ENCODE data around the gene ANKRD13D.
"Not testable (repeated sequence)": the region's sequence is repeated elsewhere in the genome, so short reads cannot be mapped to it uniquely, and the experiment has no call there.

ANKRD13D gene

DNA sequence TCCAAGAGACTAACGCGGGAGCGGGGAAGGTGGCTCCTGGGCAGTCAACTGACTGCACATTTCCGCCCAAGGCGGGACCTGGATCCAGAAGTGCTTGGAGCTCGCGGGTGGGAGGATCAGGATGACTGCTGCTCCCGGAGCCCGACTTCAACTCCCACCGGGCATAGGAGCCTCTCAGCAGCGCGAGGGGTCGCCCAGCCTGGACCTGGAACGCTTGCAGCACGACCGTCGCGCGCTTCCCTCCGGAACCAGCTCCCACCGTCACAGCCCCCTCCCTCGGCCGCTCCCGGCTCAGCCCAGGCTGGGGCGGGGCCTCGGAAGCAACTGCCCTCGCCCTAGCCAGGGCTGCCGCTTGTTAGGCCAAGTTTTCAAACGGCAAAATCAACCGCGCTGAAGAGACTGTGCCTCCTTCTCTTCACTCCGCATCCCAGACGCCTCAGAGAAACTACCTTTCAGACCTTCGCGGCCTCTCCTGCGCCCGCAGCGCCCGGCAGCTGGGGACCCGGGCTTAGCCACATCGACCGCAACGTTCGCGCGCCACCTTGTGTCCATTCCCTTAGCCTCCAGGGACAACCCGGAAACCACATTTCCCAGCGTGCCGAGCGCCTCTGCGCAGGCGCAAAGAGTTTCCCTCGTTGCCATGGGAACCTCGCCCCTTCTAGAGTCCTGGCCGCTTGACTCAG is 28.2 kb downstream of the ANKRD13D start:
- Histone ChIP-seq H3K36me3 (ENCODE audit: insufficient read depth, low read length) (no peaks in the 10 kb centered on the region), H3K9ac (ENCODE audit: low read length) (peak overlapping the region; percentile 85), H3K9me2 (ENCODE audit: low read depth, low read length) (no peaks in the 10 kb centered on the region), H3K4me1 (ENCODE audit: insufficient read depth, low read length, severe bottlenecking) (peaks cover 22% of the 10 kb centered on the region), H4K20me1 (ENCODE audit: insufficient read depth, low read length) (no peaks in the 10 kb centered on the region), H3K79me2 (ENCODE audit: insufficient read depth, low read length) (no peaks in the 10 kb centered on the region), H3K27me3 (ENCODE audit: insufficient read depth, low read length) (no peaks in the 10 kb centered on the region), H3K4me2 (ENCODE audit: low read length) (peak overlapping the region; percentile 94), H3K27ac (ENCODE audit: low read depth, low read length, poor library complexity, severe bottlenecking) (peak overlapping the region; percentile 83), H3K4me3 (ENCODE audit: low read depth, low read length, poor library complexity, severe bottlenecking) (peak overlapping the region; percentile 89), H3F3A (ENCODE audit: insufficient read depth, low read length) (no peaks in the 10 kb centered on the region), H2AFZ (ENCODE audit: low read length) (peak overlapping the region; percentile 30), H3K9me3 (ENCODE audit: low read length) (no peaks in the 10 kb centered on the region)
- TF ChIP-seq EZH2 (IDR thresholded peaks at IDR 0.05; ENCODE audit: borderline replicate concordance, low read length), result no peak
- TF ChIP-seq, protein P1, sequence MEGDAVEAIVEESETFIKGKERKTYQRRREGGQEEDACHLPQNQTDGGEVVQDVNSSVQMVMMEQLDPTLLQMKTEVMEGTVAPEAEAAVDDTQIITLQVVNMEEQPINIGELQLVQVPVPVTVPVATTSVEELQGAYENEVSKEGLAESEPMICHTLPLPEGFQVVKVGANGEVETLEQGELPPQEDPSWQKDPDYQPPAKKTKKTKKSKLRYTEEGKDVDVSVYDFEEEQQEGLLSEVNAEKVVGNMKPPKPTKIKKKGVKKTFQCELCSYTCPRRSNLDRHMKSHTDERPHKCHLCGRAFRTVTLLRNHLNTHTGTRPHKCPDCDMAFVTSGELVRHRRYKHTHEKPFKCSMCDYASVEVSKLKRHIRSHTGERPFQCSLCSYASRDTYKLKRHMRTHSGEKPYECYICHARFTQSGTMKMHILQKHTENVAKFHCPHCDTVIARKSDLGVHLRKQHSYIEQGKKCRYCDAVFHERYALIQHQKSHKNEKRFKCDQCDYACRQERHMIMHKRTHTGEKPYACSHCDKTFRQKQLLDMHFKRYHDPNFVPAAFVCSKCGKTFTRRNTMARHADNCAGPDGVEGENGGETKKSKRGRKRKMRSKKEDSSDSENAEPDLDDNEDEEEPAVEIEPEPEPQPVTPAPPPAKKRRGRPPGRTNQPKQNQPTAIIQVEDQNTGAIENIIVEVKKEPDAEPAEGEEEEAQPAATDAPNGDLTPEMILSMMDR (IDR thresholded peaks at IDR 0.05; ENCODE audit: low read length), result peak; percentile 94

DNA sequence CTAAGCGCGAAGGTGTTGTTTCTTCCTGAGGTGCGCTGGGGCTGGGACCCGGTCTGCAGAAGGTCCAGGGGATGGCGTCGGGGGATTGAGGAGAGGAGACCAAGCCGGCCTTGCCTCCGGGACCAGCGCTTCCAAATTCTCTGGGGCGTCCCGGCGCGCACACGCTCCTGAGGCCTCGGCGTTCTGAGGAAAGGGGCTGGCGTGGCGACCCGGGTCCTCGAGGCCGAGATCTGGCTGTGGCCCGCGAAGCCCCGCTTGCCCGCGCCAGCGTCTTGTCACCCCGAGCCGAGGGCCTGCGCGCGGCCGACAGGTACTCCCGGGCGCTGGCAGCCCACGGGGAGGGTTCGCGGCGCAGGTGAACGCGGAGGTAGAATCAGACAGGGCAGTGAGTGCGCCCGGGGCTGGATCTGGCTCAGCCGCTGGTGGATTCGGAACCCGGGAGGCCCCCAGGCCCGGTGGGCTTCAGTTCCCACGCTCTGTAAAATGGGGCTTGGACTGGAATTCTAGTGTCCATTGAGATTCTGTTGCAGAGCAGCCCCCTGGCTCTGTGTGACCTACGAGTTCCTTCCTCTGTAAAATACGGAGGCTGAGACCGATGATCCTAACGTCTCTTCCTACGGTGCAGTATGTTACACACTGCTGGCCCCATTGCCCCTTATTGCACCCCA is 28.9 kb downstream of the ANKRD13D start:
- H3K4me1 ChIP-seq (ENCODE audit: insufficient read depth, low read length, severe bottlenecking), result peaks cover 16% of the 10 kb centered on the region
- no peaks in the 10 kb centered on the region for H3K79me2 ChIP-seq (ENCODE audit: insufficient read depth, low read length)
- H3K9me2 ChIP-seq (ENCODE audit: low read depth, low read length), result no peaks in the 10 kb centered on the region
- TF ChIP-seq, protein P1 (IDR thresholded peaks at IDR 0.05; ENCODE audit: low read length), result no peak
- TF ChIP-seq EZH2 (IDR thresholded peaks at IDR 0.05; ENCODE audit: borderline replicate concordance, low read length), result no peak
- H3K4me2 ChIP-seq (ENCODE audit: low read length), result peak overlapping the region; percentile 94
- H3F3A ChIP-seq (ENCODE audit: insufficient read depth, low read length), result no peaks in the 10 kb centered on the region
- no peaks in the 10 kb centered on the region for H3K9me3 ChIP-seq (ENCODE audit: low read length)
- no peaks in the 10 kb centered on the region for H3K27me3 ChIP-seq (ENCODE audit: insufficient read depth, low read length)
- H3K27ac ChIP-seq (ENCODE audit: low read depth, low read length, poor library complexity, severe bottlenecking), result no peak overlapping the region
- H4K20me1 ChIP-seq (ENCODE audit: insufficient read depth, low read length), result no peaks in the 10 kb centered on the region
- H3K9ac ChIP-seq (ENCODE audit: low read length), result peak overlapping the region; percentile 85
- H3K36me3 ChIP-seq (ENCODE audit: insufficient read depth, low read length), result no peaks in the 10 kb centered on the region
- H3K4me3 ChIP-seq (ENCODE audit: low read depth, low read length, poor library complexity, severe bottlenecking), result peak overlapping the region; percentile 89
- no peak overlapping the region for H2AFZ ChIP-seq (ENCODE audit: low read length)

DNA sequence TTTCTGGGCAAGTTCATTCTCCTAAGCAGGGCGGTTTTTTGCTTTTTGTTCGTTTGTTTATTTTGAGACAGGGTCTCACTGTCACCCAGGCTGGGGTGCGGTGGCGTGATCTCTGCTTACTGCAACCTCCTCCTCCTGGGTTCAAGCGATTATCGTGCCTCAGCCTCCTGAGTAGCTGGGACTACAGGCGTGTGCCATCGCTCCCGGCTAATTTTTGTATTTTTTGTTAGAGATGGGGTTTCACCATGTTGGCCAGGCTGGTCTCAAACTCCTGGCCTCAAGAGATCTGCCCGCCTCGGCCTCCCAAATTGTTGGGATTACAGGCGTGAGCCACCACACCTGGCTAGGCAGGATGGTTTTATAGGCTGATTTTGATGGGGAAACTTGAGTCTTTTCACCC is 29.8 kb downstream of the ANKRD13D start:
- not testable (repeated sequence) for H3K9me3 ChIP-seq (ENCODE audit: low read length); H3K79me2 ChIP-seq (ENCODE audit: insufficient read depth, low read length); H3K27me3 ChIP-seq (ENCODE audit: insufficient read depth, low read length); H3K27ac ChIP-seq (ENCODE audit: low read depth, low read length, poor library complexity, severe bottlenecking); H3K36me3 ChIP-seq (ENCODE audit: insufficient read depth, low read length); H3K9ac ChIP-seq (ENCODE audit: low read length); H3F3A ChIP-seq (ENCODE audit: insufficient read depth, low read length); H2AFZ ChIP-seq (ENCODE audit: low read length); H3K9me2 ChIP-seq (ENCODE audit: low read depth, low read length); H4K20me1 ChIP-seq (ENCODE audit: insufficient read depth, low read length)
- peak overlapping the region; percentile 94; the same call in 1 of the 2 replicates for H3K4me2 ChIP-seq (ENCODE audit: low read length)
- H3K4me1 ChIP-seq (ENCODE audit: insufficient read depth, low read length, severe bottlenecking), result peaks cover 15% of the 10 kb centered on the region
- H3K4me3 ChIP-seq (ENCODE audit: low read depth, low read length, poor library complexity, severe bottlenecking), result peak overlapping the region; percentile 89
